ENCODE measurements around the gene OLA1.

Gene OLA1

DNA sequence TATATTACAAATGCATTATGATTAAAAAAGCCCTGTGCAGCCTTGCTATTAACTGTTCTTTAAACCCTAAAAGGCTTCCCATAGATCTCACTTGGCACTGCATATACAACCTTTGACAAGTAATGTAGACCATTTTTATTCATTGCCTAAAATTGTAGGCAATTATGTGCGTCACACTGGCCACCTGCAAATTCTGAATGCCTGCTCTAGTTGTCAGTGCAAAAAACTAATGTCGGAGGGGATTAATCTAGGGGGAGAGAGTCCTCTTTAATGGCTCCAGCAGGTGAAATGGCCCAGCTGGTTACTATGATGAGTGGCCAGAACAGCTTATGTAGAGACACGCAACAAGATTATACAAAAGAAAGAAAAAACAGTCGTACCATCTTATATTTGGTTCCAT lies 123.2 kb downstream of the OLA1 start:
- no peaks in the 10 kb centered on the region for H3K9me3 ChIP-seq (replicated peaks; ENCODE audit: insufficient read depth, low read length)
- no peak overlapping the region for H3K4me3 ChIP-seq (ENCODE audit: low read length)
- 0 out of 2 replicates have a peak, but pooled peaks cover 1% of the 10 kb centered on the region for H3K79me2 ChIP-seq (ENCODE audit: low read length)
- DNase-seq, result no peak
- no peak overlapping the region for H3K9ac ChIP-seq (ENCODE audit: low read length)
- no peaks in the 10 kb centered on the region for H3K4me1 ChIP-seq (ENCODE audit: low read length)
- H3K27me3 ChIP-seq (replicated peaks; ENCODE audit: insufficient read depth, low read length), result no peaks in the 10 kb centered on the region
- no peaks in the 10 kb centered on the region for H4K20me1 ChIP-seq (ENCODE audit: insufficient read depth, low read length)
- TF ChIP-seq EZH2 (optimal IDR thresholded peaks at IDR 0.05; ENCODE audit: low read depth, low read length), result no peak
- no peak for TF ChIP-seq EZH2phosphoT487 (IDR thresholded peaks at IDR 0.05; ENCODE audit: low read length)
- TF ChIP-seq, protein P1, sequence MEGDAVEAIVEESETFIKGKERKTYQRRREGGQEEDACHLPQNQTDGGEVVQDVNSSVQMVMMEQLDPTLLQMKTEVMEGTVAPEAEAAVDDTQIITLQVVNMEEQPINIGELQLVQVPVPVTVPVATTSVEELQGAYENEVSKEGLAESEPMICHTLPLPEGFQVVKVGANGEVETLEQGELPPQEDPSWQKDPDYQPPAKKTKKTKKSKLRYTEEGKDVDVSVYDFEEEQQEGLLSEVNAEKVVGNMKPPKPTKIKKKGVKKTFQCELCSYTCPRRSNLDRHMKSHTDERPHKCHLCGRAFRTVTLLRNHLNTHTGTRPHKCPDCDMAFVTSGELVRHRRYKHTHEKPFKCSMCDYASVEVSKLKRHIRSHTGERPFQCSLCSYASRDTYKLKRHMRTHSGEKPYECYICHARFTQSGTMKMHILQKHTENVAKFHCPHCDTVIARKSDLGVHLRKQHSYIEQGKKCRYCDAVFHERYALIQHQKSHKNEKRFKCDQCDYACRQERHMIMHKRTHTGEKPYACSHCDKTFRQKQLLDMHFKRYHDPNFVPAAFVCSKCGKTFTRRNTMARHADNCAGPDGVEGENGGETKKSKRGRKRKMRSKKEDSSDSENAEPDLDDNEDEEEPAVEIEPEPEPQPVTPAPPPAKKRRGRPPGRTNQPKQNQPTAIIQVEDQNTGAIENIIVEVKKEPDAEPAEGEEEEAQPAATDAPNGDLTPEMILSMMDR (IDR thresholded peaks at IDR 0.05; ENCODE audit: low read length), result no peak
- no peaks in the 10 kb centered on the region for H3K36me3 ChIP-seq (replicated peaks; ENCODE audit: insufficient read depth, low read length)
- no peaks in the 10 kb centered on the region for H3F3A ChIP-seq (ENCODE audit: insufficient read depth, low read length)
- no peaks in the 10 kb centered on the region for H3K9me2 ChIP-seq (replicated peaks; ENCODE audit: insufficient read depth, low read length)
- H3K27ac ChIP-seq (ENCODE audit: low read length), result no peak overlapping the region
- no peak overlapping the region for H3K4me2 ChIP-seq (ENCODE audit: low read depth, low read length)
- no peak overlapping the region for H2AFZ ChIP-seq (ENCODE audit: low read length)

DNA sequence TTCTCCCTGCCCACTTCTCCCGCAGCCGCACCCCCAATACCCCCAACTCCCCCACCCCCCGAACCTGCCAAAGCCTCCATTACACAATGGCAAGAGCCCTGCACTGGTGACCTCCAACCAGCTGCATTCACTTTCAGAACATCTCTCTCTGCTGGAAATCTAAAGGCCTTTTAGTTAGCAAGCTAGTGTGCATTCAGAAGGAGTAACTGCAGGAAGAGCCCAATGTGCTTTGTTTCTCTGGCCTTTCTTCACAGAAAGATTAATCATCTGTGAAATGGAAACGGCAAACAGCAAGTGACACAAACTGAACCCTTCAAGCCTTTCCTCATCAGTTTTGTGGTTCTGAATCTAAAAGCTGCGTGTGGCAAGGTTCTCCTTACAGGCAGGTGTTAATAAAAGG lies 124.2 kb downstream of the OLA1 start:
- Histone ChIP-seq H3K9me2 (replicated peaks; ENCODE audit: insufficient read depth, low read length) (no peaks in the 10 kb centered on the region), H3K27me3 (replicated peaks; ENCODE audit: insufficient read depth, low read length) (no peaks in the 10 kb centered on the region), H3K9me3 (replicated peaks; ENCODE audit: insufficient read depth, low read length) (no peaks in the 10 kb centered on the region), H3F3A (ENCODE audit: insufficient read depth, low read length) (no peaks in the 10 kb centered on the region), H3K36me3 (replicated peaks; ENCODE audit: insufficient read depth, low read length) (no peaks in the 10 kb centered on the region), H3K4me1 (ENCODE audit: low read length) (no peaks in the 10 kb centered on the region), H3K4me3 (ENCODE audit: low read length) (no peak overlapping the region), H3K79me2 (ENCODE audit: low read length) (no peaks in the 10 kb centered on the region), H3K27ac (ENCODE audit: low read length) (no peak overlapping the region), H3K4me2 (ENCODE audit: low read depth, low read length) (no peak overlapping the region), H2AFZ (ENCODE audit: low read length) (no peak overlapping the region), H3K9ac (ENCODE audit: low read length) (no peak overlapping the region), H4K20me1 (ENCODE audit: insufficient read depth, low read length) (no peaks in the 10 kb centered on the region)
- TF ChIP-seq EZH2phosphoT487 (IDR thresholded peaks at IDR 0.05; ENCODE audit: low read length), result no peak
- TF ChIP-seq EZH2 (optimal IDR thresholded peaks at IDR 0.05; ENCODE audit: low read depth, low read length), result no peak
- TF ChIP-seq, protein P1 (IDR thresholded peaks at IDR 0.05; ENCODE audit: low read length), result no peak
- DNase-seq, result no peak

DNA sequence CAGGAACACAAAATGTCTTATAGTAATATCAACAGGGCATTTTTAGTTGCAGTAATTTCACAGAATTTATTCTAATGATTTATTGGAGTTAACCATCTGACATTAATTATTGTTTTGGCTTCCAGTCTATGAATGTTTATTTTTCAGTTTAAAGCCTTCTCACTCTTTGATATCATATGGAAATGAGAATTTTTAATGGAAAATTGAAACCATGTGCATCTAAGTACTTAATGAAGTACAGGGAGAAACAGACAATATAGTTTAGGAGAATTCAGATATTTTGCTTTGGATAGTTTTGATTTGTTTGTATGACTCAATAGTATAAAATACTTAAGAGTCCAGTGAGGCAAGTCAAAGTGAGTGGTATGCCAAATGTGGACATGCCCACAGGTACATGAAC lies 126.1 kb downstream of the OLA1 start:
- Histone ChIP-seq H3K4me2 (ENCODE audit: low read depth, low read length) (no peak overlapping the region), H3K27me3 (replicated peaks; ENCODE audit: insufficient read depth, low read length) (no peaks in the 10 kb centered on the region), H4K20me1 (ENCODE audit: insufficient read depth, low read length) (no peaks in the 10 kb centered on the region), H3K9ac (ENCODE audit: low read length) (no peak overlapping the region), H3K4me3 (ENCODE audit: low read length) (no peak overlapping the region), H3K79me2 (ENCODE audit: low read length) (no peaks in the 10 kb centered on the region), H3K4me1 (ENCODE audit: low read length) (no peaks in the 10 kb centered on the region), H3K27ac (ENCODE audit: low read length) (no peak overlapping the region), H3K36me3 (replicated peaks; ENCODE audit: insufficient read depth, low read length) (no peaks in the 10 kb centered on the region), H2AFZ (ENCODE audit: low read length) (no peak overlapping the region), H3F3A (ENCODE audit: insufficient read depth, low read length) (no peaks in the 10 kb centered on the region), H3K9me2 (replicated peaks; ENCODE audit: insufficient read depth, low read length) (no peaks in the 10 kb centered on the region), H3K9me3 (replicated peaks; ENCODE audit: insufficient read depth, low read length) (no peaks in the 10 kb centered on the region)
- DNase-seq, result no peak
- TF ChIP-seq, protein P1 (IDR thresholded peaks at IDR 0.05; ENCODE audit: low read length), result no peak
- TF ChIP-seq EZH2phosphoT487 (IDR thresholded peaks at IDR 0.05; ENCODE audit: low read length) (no peak), EZH2 (optimal IDR thresholded peaks at IDR 0.05; ENCODE audit: low read depth, low read length) (no peak)
